Common myeloid progenitor, CD34-positive (primary cell): ENCODE measurements around the gene PIP. TPM values are rescaled to one million over a fixed set of nuclear protein-coding genes. Genes with fewer than 3 reads are reported as not detected.
"Not testable (repeated sequence)": the region's sequence is repeated elsewhere in the genome, so short reads cannot be mapped to it uniquely, and the experiment has no call there.

Source experiments
- CTCF ChIA-PET: fragments of 350-600 bp; sonication (Branson Sonifier 250); formaldehyde crosslinking; loops from one replicate; lab custom pipeline; 2021; ENCODE audit warnings: antibody characterized with exemption; lab: Charles Lee
- POLR2A ChIA-PET: fragments of 350-600 bp; sonication (Branson Sonifier 250); formaldehyde crosslinking; loops from one replicate; lab custom pipeline; 2021; ENCODE audit warnings: antibody characterized with exemption; lab: Charles Lee
- DNase-seq, 3 donors: peaks; one replicate each; pipeline versions ENCODE4 v3.0.0 to v3.0.0-alpha.2; 2013
- H3K27ac ChIP-seq, 2 experiments: 1 replicate in 1 of 2; 2 replicates in 1 of 2; pipeline ENCODE4 v1.7.0; 2013; ENCODE audit warnings: inconsistent platforms in 2 of 2, low read length in 2 of 2, mild to moderate bottlenecking in 2 of 2, low read depth in 1 of 2, moderate library complexity in 1 of 2; ENCODE audit not compliant: severe bottlenecking in 2 of 2, insufficient read depth in 1 of 2, poor library complexity in 1 of 2
- H3K27me3 ChIP-seq, 5 experiments: replicated peaks in 2 of 5; 1 replicate in 3 of 5; 2 replicates in 2 of 5; pipeline versions ENCODE4 v1.6.1 to v1.7.0; 2013; ENCODE audit warnings: low read length in 4 of 5, mild to moderate bottlenecking in 2 of 5, moderate library complexity in 2 of 5, inconsistent platforms in 1 of 5; ENCODE audit not compliant: insufficient read depth in 5 of 5, control insufficient read depth in 4 of 5
- H3K36me3 ChIP-seq, 4 experiments: 1 replicate in 2 of 4; 2 replicates in 2 of 4; pipeline versions ENCODE4 v1.6.1 to v1.7.0; 2013; ENCODE audit warnings: low read length in 3 of 4, control low read depth in 1 of 4, mild to moderate bottlenecking in 1 of 4; ENCODE audit not compliant: control insufficient read depth in 4 of 4, insufficient read depth in 4 of 4
- H3K4me1 ChIP-seq, 4 experiments: 1 replicate in 3 of 4; 2 replicates in 1 of 4; pipeline versions ENCODE4 v1.6.1 to v1.7.1; 2013; ENCODE audit warnings: low read length in 3 of 4, mild to moderate bottlenecking in 3 of 4, control low read depth in 1 of 4, inconsistent platforms in 1 of 4, moderate library complexity in 1 of 4; ENCODE audit not compliant: control insufficient read depth in 4 of 4, insufficient read depth in 4 of 4; ENCODE audit errors: control extremely low read depth in 1 of 4
- H3K4me3 ChIP-seq, 7 experiments: 1 replicate in 4 of 7; 2 replicates in 3 of 7; pipeline versions ENCODE4 v1.5.1 to v1.7.0; 2013; ENCODE audit warnings: mild to moderate bottlenecking in 7 of 7, low read length in 6 of 7, moderate library complexity in 6 of 7, inconsistent platforms in 2 of 7, low read depth in 2 of 7, control low read depth in 1 of 7; ENCODE audit not compliant: insufficient read depth in 4 of 7, control insufficient read depth in 1 of 7; ENCODE audit errors: extremely low read depth in 1 of 7
- H3K9me3 ChIP-seq, 5 experiments: 1 replicate in 4 of 5; 2 replicates in 1 of 5; pipeline versions ENCODE4 v1.6.1 to v1.7.1; 2013; ENCODE audit warnings: low read length in 4 of 5, mild to moderate bottlenecking in 2 of 5, inconsistent platforms in 1 of 5, low read depth in 1 of 5, moderate library complexity in 1 of 5; ENCODE audit not compliant: control insufficient read depth in 4 of 5, insufficient read depth in 2 of 5; ENCODE audit errors: control extremely low read depth in 1 of 5
- WGBS: methylation state at CpG from one replicate; pipeline ENCODE4 v1.1.5; 2013; ENCODE audit not compliant: insufficient coverage; 5-methylcytosine and 5-hydroxymethylcytosine counted together
- polyA plus RNA-seq: library from polyadenylated mRNA; unstranded; fragments of 120-200 nt; gene quantifications from one replicate; pipeline ENCODE4 v1.2.1, GENCODE V29; 2013

PIP gene, protein sequence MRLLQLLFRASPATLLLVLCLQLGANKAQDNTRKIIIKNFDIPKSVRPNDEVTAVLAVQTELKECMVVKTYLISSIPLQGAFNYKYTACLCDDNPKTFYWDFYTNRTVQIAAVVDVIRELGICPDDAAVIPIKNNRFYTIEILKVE
- not detected for polyA plus RNA-seq

DNA sequence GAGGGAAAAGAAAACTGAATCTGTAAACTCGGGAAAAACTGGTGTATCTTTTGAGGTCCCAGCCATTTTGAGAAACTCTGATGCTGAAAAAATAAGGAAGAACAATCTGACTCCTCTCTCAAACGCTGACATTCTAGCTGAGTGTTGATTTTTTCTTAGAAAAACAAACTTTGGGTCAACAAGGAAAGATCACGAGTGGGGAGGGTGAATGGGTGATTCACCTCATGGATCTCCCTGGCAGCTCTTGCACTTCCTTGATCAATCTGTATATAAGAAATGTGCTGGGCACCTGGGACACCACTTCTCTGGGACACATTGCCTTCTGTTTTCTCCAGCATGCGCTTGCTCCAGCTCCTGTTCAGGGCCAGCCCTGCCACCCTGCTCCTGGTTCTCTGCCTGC, at the start of gene PIP:
PIP (plus strand) TSS at position 297 of the 400 bp plus-strand sequence; CDS start at position 337, 40 bp downstream.
- DNase-seq, result no peak
- H3K27ac ChIP-seq, result no peak within 1 kb of the TSS
- H3K9me3 ChIP-seq, result peaks cover 0 to 2% (median 0%) of the 10 kb centered on the region in 5 experiments
- ChIA-PET POLR2A (no interaction called here), CTCF (interaction anchor here (1.0 kb wide), 1 partner anchor 360 kb away, joined by 3 read pairs; no protein-coding TSS in a partner anchor)
- peaks cover 0 to 18% (median 3%) of the 10 kb centered on the region in 5 experiments for H3K27me3 ChIP-seq
- no peaks in the 10 kb centered on the region for H3K36me3 ChIP-seq
- H3K4me3 ChIP-seq, result no peak within 1 kb of the TSS
- no peaks in the 10 kb centered on the region for H3K4me1 ChIP-seq
- 92% methylated on average over 2 of the region's 4 CpGs for WGBS

DNA sequence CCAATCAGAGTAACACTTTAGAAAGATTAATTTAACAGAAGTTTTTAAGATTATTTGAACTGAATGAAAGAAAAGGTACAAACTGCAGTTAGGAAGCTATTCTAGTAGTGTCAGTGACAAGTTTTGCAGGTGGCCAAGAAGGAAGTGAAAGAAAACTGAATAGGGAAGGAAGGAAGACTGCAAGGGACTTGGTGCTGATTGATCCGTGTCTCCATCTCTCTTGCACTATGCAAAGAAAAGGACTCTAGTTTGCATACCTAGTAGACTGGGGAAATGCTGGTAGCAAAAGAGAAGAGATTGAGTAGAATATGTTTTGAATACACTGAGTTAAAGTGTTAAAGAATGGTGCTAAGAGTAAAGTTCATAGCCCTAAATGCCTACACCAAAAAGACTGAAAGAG, 46.8 kb upstream of the PIP start:
- peak; percentile 2 to 37 (median 3) for DNase-seq
- no peak overlapping the region for H3K4me3 ChIP-seq
- H3K9me3 ChIP-seq, result peaks cover 0 to 5% (median 4%) of the 10 kb centered on the region in 5 experiments
- no peak overlapping the region for H3K27ac ChIP-seq
- 80% methylated on average over 1 of the region's 1 CpG for WGBS
- POLR2A ChIA-PET, result no interaction called here
- no peaks in the 10 kb centered on the region for H3K36me3 ChIP-seq
- no peaks in the 10 kb centered on the region for H3K27me3 ChIP-seq
- H3K4me1 ChIP-seq, result no peaks in the 10 kb centered on the region
- CTCF ChIA-PET, result no interaction called here

DNA sequence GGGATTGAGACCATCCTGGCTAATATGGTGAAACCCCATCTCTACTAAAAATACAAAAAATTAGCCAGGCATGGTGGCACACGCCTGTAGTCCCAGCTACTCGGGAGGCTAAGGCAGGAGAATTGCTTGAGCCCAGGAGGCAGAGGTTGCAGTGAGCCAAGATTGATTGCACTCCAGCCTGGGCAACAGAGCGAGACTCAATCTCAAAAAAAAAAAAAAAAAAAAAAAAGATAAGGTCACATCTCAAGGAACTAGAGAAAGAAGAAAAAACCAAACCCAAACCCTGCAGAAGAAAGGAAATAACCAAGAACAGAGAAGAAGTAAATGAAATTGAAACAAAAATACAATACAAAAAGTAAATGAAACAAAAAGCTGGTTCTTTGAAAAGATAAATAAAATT, 46.3 kb upstream of the PIP start:
- H3K4me3 ChIP-seq, H3K4me1 ChIP-seq, H3K9me3 ChIP-seq, H3K27me3 ChIP-seq, H3K27ac ChIP-seq, DNase-seq, H3K36me3 ChIP-seq, POLR2A ChIA-PET: not testable (repeated sequence)
- WGBS, result 100% methylated on average over 2 of the region's 3 CpGs
- CTCF ChIA-PET, result interaction anchor here (0.7 kb wide), 1 partner anchor 1900 kb away, joined by 3 read pairs; no protein-coding TSS in a partner anchor

DNA sequence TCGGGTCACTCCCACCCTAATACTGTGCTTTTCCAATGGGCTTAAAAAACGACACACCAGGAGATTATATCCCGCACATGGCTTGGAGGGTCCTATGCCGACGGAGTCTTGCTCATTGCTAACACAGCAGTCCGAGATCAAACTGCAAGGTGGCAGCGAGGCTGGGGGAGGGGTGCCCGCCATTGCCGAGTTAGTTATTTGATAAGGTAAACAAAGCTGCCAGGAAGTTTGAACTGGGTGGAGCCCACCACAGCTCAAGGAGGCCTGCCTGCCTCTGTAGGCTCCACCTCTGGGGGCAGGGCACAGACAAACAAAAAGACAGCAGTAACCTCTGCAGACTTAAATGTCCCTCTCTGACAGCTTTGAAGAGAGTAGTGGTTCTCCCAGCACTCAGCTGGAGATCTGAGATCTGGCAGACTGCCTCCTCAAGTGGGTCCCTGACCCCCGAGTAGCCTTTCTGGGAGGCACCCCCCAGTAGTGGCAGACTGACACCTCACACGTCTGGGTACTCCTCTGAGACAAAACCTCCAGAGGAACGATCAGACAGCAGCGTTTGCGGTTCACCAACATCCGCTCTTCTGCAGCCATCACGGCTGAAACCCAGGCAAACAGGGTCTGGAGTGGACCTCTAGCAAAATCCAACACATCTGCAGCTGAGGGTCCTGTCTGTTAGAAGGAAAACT, 43.2 kb upstream of the PIP start:
- H3K9me3 ChIP-seq, H3K27ac ChIP-seq, H3K27me3 ChIP-seq, H3K4me1 ChIP-seq, H3K36me3 ChIP-seq, CTCF ChIA-PET, DNase-seq, POLR2A ChIA-PET, H3K4me3 ChIP-seq: not testable (repeated sequence)
- WGBS, result 95% methylated on average over 12 of the region's 16 CpGs

DNA sequence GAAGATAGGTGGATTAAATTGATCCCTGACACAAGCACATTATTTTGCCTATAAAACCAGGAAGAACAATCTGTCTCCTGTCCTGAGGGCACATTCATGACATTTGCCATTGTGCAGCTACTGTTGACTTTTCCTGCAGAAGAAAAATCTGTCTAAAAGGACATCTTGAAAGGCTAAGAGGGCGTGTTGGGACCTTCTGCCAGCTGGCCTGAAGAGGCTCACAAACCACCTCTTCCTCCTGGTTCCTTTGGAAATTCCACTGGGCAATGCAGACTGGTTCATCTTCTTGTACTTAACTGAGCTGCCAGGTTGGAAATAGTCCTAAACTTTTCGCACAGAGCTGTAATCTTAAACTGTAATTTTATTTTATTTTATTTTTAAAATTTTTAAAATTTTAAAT, 35.7 kb upstream of the PIP start:
- Histone ChIP-seq H3K4me1 (no peaks in the 10 kb centered on the region), H3K27ac (no peak overlapping the region), H3K4me3 (no peak overlapping the region), H3K36me3 (no peaks in the 10 kb centered on the region), H3K9me3 (peaks cover 5 to 22% (median 7%) of the 10 kb centered on the region in 5 experiments), H3K27me3 (no peaks in the 10 kb centered on the region)
- POLR2A ChIA-PET, result no interaction called here
- CTCF ChIA-PET, result no interaction called here
- 100% methylated on average over 1 of the region's 2 CpGs for WGBS
- no peak for DNase-seq

DNA sequence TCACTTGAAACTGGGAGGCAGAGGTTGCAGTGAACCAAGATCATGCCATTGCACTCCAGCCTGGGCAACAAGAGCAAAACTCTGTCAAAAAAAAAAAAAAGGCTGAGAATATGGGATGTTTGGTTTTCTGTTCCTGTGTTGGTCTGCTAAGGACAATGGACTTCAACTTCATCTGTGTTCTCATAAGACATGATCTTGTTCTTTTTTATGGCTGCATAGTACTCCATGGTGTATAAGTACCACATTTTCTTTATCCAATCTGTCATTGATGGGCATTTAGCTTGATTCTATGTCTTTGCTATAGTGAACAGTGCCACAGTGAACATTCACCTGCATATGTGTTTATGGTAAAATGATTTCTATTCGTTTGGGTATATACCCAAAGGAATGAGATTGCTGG, 32.3 kb upstream of the PIP start:
- CTCF ChIA-PET, H3K4me3 ChIP-seq, H3K4me1 ChIP-seq, H3K27me3 ChIP-seq, H3K36me3 ChIP-seq, H3K27ac ChIP-seq, DNase-seq, POLR2A ChIA-PET: not testable (repeated sequence)
- WGBS, result no CpG with 5 or more reads among the region's 1 CpG
- peaks cover 5 to 31% (median 11%) of the 10 kb centered on the region in 5 experiments for H3K9me3 ChIP-seq

DNA sequence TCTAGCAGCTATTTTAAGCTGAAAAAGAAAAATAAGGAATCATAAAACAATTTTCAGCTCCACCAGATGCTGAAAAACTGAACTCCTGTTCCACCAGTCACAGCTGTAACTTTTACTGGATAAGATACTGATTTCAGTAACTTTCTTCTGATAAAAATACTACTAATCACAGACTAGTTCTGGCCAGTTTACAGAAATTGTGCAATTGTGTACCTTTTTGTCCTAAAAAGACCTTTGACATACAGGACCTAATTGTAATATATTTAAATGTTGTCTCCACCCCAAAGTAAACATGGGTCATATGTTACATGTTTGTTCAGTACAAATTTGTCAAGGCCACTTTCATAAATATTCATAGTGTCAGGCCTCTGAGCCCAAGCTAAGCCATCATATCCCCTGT, 27.1 kb upstream of the PIP start:
- no peaks in the 10 kb centered on the region for H3K4me1 ChIP-seq
- H3K36me3 ChIP-seq, result no peaks in the 10 kb centered on the region
- no peak overlapping the region for H3K27ac ChIP-seq
- CTCF ChIA-PET, result no interaction called here
- H3K27me3 ChIP-seq, result no peaks in the 10 kb centered on the region
- POLR2A ChIA-PET, result no interaction called here
- peaks cover 3 to 17% (median 5%) of the 10 kb centered on the region in 5 experiments for H3K9me3 ChIP-seq
- no peak overlapping the region for H3K4me3 ChIP-seq
- no peak for DNase-seq
